A549 (cell line): ENCODE measurements around the gene FAM78A. TPM values are rescaled to one million over a fixed set of nuclear protein-coding genes. Genes with fewer than 3 reads are reported as not detected.

Experiments used
- ATAC-seq, 2 experiments: fragments of 200-7000 bp in 1 of 2; fragments of >200 bp in 1 of 2; cut with Nextera tagmentation in 1 of 2; cut with Tn5 transposase in 1 of 2; 3 replicates each; pipeline versions ENCODE4 v1.8.0 to v1.9.1; 2018 to 2020; ENCODE audit warnings: mild to moderate bottlenecking in 1 of 2, moderate library complexity in 1 of 2
- CTCF ChIA-PET: fragments of 300-600 bp; sonication (Branson Sonifier 250); formaldehyde crosslinking; extraction: SDS; loops from one replicate; lab custom pipeline; 2021; ENCODE audit warnings: antibody characterized with exemption, inconsistent platforms; lab: Yijun Ruan, JAX
- POLR2A ChIA-PET: fragments of 350-600 bp; formaldehyde crosslinking; extraction: SDS; loops from one replicate; lab custom pipeline; 2021; ENCODE audit warnings: antibody characterized with exemption, inconsistent platforms; lab: Yijun Ruan, JAX
- DNase-seq, 2 experiments: peaks; one replicate each; pipeline versions ENCODE4 v3.0.0 to v3.0.0-alpha.2; 2011 to 2016; ENCODE audit warnings: low read depth in 1 of 2, low spot score in 1 of 2
- FAIRE-seq: peaks from 2 replicates; lab custom pipeline; 2011; peaks lifted over from hg19 to GRCh38; lab: Jason Lieb, UNC
- H3K27ac ChIP-seq, 2 experiments: fragments of >200 bp; sonication (Bioruptor Twin); formaldehyde crosslinking; 3 replicates each; pipeline ENCODE4 v1.5.1; 2016 to 2017
- H3K4me1 ChIP-seq: fragments of >200 bp; sonication (Bioruptor Twin); formaldehyde crosslinking; 3 replicates; pipeline ENCODE4 v1.6.1; 2016
- H3K4me2 ChIP-seq: fragments of >200 bp; sonication (Bioruptor Twin); formaldehyde crosslinking; 3 replicates; pipeline ENCODE4 v1.6.1; 2016
- H3K4me3 ChIP-seq: fragments of >200 bp; sonication (Bioruptor Twin); formaldehyde crosslinking; 3 replicates; pipeline ENCODE4 v1.5.1; 2016
- H3K9me3 ChIP-seq: fragments of >200 bp; sonication (Bioruptor Twin); formaldehyde crosslinking; 3 replicates; pipeline ENCODE4 v1.6.1; 2016
- ATOH8 ChIP-seq: fragments of 250-450 bp; sonication (Bioruptor Pico); IDR thresholded peaks from 2 replicates; pipeline ENCODE4 v1.5.0; 2020; ENCODE audit warnings: low read depth, mild to moderate bottlenecking, moderate library complexity
- BCL3 ChIP-seq: fragments of >200 bp; sonication (Bioruptor Twin); formaldehyde crosslinking; IDR thresholded peaks from 3 replicates; pipeline ENCODE4 v1.6.1; 2016
- CEBPB ChIP-seq, 2 experiments: fragments of >200 bp in 1 of 2; sonication (Bioruptor Twin) in 1 of 2; formaldehyde crosslinking in 1 of 2; IDR thresholded peaks; 2 replicates each; pipeline ENCODE4 v1.6.1; 2012 to 2016
- CHD4 ChIP-seq: fragments of 200-600 bp; sonication (generic); IDR thresholded peaks from 2 replicates; pipeline ENCODE4 v1.6.1; 2016; ENCODE audit warnings: antibody characterized with exemption, mild to moderate bottlenecking, borderline replicate concordance
- E2F6 ChIP-seq: IDR thresholded peaks from 2 replicates; pipeline ENCODE4 v1.6.1; 2012; ENCODE audit warnings: low read depth, borderline replicate concordance
- EHF ChIP-seq: fragments of 250-450 bp; sonication (Bioruptor Pico); IDR thresholded peaks from 2 replicates; pipeline ENCODE4 v1.5.0; 2020; ENCODE audit warnings: mild to moderate bottlenecking
- ESRRA ChIP-seq: fragments of 150-350 bp; IDR thresholded peaks from 2 replicates; pipeline ENCODE4 v1.6.1; 2014; ENCODE audit warnings: mild to moderate bottlenecking, low read length, borderline replicate concordance
- FOSL2 ChIP-seq, 2 experiments: fragments of 450-650 bp in 1 of 2; fragments of >200 bp in 1 of 2; sonication (Bioruptor Twin) in 1 of 2; formaldehyde crosslinking; IDR thresholded peaks; 2 replicates each; pipeline versions ENCODE4 v1.5.0 to v1.6.1; 2016 to 2020; ENCODE audit warnings: mild to moderate bottlenecking in 1 of 2, moderate library complexity in 1 of 2
- FOXS1 ChIP-seq: fragments of 250-450 bp; sonication (Bioruptor Pico); IDR thresholded peaks from 2 replicates; pipeline ENCODE4 v1.5.0; 2020; ENCODE audit warnings: mild to moderate bottlenecking, moderate library complexity
- GATA3 ChIP-seq: IDR thresholded peaks from 2 replicates; pipeline ENCODE4 v1.6.1; 2012; ENCODE audit warnings: borderline replicate concordance
- HDAC2 ChIP-seq: fragments of 200-600 bp; sonication (generic); IDR thresholded peaks from 2 replicates; pipeline ENCODE4 v1.6.1; 2016
- HOXA7 ChIP-seq: fragments of 250-450 bp; sonication (Bioruptor Pico); IDR thresholded peaks from 2 replicates; pipeline ENCODE4 v1.5.0; 2020; ENCODE audit warnings: mild to moderate bottlenecking, moderate library complexity
- HOXB13 ChIP-seq: fragments of 250-450 bp; sonication (Bioruptor Pico); IDR thresholded peaks from 2 replicates; pipeline ENCODE4 v1.5.0; 2020; ENCODE audit warnings: low read depth, mild to moderate bottlenecking, moderate library complexity
- KDM5A ChIP-seq: fragments of 200-600 bp; sonication (generic); IDR thresholded peaks from 2 replicates; pipeline ENCODE4 v1.6.1; 2016; ENCODE audit warnings: antibody characterized with exemption, mild to moderate bottlenecking
- NFE2L2 ChIP-seq: fragments of 150-350 bp; conservative IDR thresholded peaks from 2 replicates; pipeline ENCODE4 v1.6.1; 2014; ENCODE audit warnings: low read length
- NPAS2 ChIP-seq: fragments of 250-450 bp; sonication (Bioruptor Pico); IDR thresholded peaks from 2 replicates; pipeline ENCODE4 v1.8.0; 2022; ENCODE audit warnings: mild to moderate bottlenecking, moderate library complexity, borderline replicate concordance
- PBX3 ChIP-seq: IDR thresholded peaks from 2 replicates; pipeline ENCODE4 v1.6.1; 2012
- PHF8 ChIP-seq: fragments of 200-600 bp; sonication (generic); IDR thresholded peaks from 2 replicates; pipeline ENCODE4 v1.6.1; 2016; ENCODE audit warnings: low read depth, mild to moderate bottlenecking, antibody characterized with exemption, moderate library complexity, borderline replicate concordance
- POLR2AphosphoS2 ChIP-seq: conservative IDR thresholded peaks from 2 replicates; pipeline ENCODE4 v1.6.1; 2012; ENCODE audit warnings: low read length, improper control_type of control experiment, inconsistent platforms
- RNF2 ChIP-seq: fragments of 200-600 bp; sonication (generic); IDR thresholded peaks from 2 replicates; pipeline ENCODE4 v1.6.1; 2016; ENCODE audit warnings: low read depth, mild to moderate bottlenecking, antibody characterized with exemption, moderate library complexity, borderline replicate concordance
- SMC3 ChIP-seq: fragments of >200 bp; sonication (Bioruptor Twin); formaldehyde crosslinking; IDR thresholded peaks from 3 replicates; pipeline ENCODE4 v1.6.1; 2018; ENCODE audit warnings: inconsistent platforms
- SREBF2 ChIP-seq: fragments of 450-650 bp; IDR thresholded peaks from 2 replicates; pipeline ENCODE4 v1.6.1; 2014; ENCODE audit warnings: mild to moderate bottlenecking, moderate library complexity
- TFCP2L1 ChIP-seq: fragments of 250-450 bp; sonication (Bioruptor Pico); IDR thresholded peaks from 2 replicates; pipeline ENCODE4 v1.5.0; 2021; ENCODE audit warnings: mild to moderate bottlenecking
- TP53 ChIP-seq: fragments of 250-450 bp; sonication (Bioruptor Pico); IDR thresholded peaks from 2 replicates; pipeline ENCODE4 v1.5.0; 2021; ENCODE audit warnings: mild to moderate bottlenecking, moderate library complexity
- USF2 ChIP-seq: fragments of 450-650 bp; IDR thresholded peaks from 2 replicates; pipeline ENCODE4 v1.6.1; 2014; ENCODE audit warnings: antibody characterized with exemption
- ZC3H11A ChIP-seq: fragments of 450-650 bp; IDR thresholded peaks from 2 replicates; pipeline ENCODE4 v1.6.1; 2014; ENCODE audit warnings: antibody characterized with exemption, mild to moderate bottlenecking
- WGBS: methylation state at CpG from one replicate; pipeline ENCODE4 v1.1.6; 2017; ENCODE audit errors: missing lambda C conversion rate; 5-methylcytosine and 5-hydroxymethylcytosine counted together
- polyA plus RNA-seq, 4 experiments: library from polyadenylated mRNA; depleted of rRNA in 3 of 4; stranded (reverse); fragments of >200 nt; fragmentation: RNase III in 1 of 4; extraction: RNeasy Plus Mini Kit Qiagen cat#74134 plus additional on column Dnase treatment in 1 of 4; gene quantifications; 2 replicates in 3 of 4; 3 replicates in 1 of 4; pipeline ENCODE4 v1.2.3, GENCODE V29; 2011 to 2017

FAM78A gene
- polyA plus RNA-seq, 2 of the 4 experiments (the other 2 are of a cell fraction), result 0.44 to 0.50 TPM

- TF ChIP-seq GATA3, result no peak
- no peak for TF ChIP-seq SMC3
- no peak for TF ChIP-seq ATOH8 (CRISPR knock-in tag)
- TF ChIP-seq PBX3, result no peak
- TF ChIP-seq CEBPB (IDR thresholded peaks at IDR 0.05), result no peak
- no peak for TF ChIP-seq POLR2AphosphoS2
- TF ChIP-seq RNF2, result no peak
- TF ChIP-seq E2F6, result no peak
- TF ChIP-seq SREBF2, result no peak
- TF ChIP-seq HDAC2, result no peak
- no peak for TF ChIP-seq BCL3
- TF ChIP-seq ESRRA, result no peak
- TF ChIP-seq USF2, result no peak
- no peak for TF ChIP-seq KDM5A
- no peak for TF ChIP-seq PHF8
- TF ChIP-seq NPAS2 (CRISPR knock-in tag), result no peak
- TF ChIP-seq CHD4, result no peak
- Histone ChIP-seq H3K27ac (0 out of 6 replicates have a peak within 1 kb of the TSS, but pooled peaks of 1 of the 2 experiments have one; percentile 7), H3K4me2 (no peak within 1 kb of the TSS), H3K4me3 (no peak within 1 kb of the TSS), H3K9me3 (no peaks in the 10 kb centered on the region), H3K4me1 (no peaks in the 10 kb centered on the region)
- ATAC-seq (peak; percentile 47 to 86; a peak in 4 of 6 replicates), DNase-seq (no peak), FAIRE-seq (no peak)
- ChIA-PET POLR2A (no interaction called here), CTCF (interaction anchor here (1.4 to 2.1 kb wide), 3 partner anchors 9 to 60 kb away, joined by 5 to 6 read pairs (median 5); no protein-coding TSS in a partner anchor)
- 88% methylated on average over 20 of the region's 28 CpGs for WGBS
Observed at GRCh38 chr9:131289301-131290035, 13.2 kb upstream of the FAM78A start, which contains the start of gene PLPP7. TSS of gene PLPP7 (plus strand) at chr9:131289723. CDS start at chr9:131289998, 275 bp downstream.

DNA sequence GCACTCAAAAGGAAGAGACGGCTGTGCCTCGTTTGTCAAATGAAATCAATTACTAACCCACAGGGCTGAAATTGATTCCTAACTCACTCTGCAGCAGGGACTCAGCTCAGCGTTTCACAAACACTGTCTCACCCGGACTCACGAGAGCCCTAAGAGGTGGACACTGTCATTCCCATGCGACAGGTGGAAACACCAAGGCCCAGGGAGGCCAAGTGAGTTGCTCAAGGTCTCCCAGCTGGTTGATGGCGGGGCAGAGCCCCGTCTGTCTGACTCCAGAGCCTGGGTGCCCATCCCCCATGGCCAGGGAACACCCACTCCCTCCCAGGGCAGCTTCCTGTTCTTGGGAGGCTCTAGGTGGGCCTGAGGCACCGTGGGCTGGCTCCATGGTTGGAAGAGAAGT, 11.9 kb upstream of the FAM78A start:
- TF ChIP-seq EHF (CRISPR knock-in tag) (no peak), PBX3 (no peak), ZC3H11A (no peak), HOXA7 (CRISPR knock-in tag) (no peak), HOXB13 (CRISPR knock-in tag) (no peak), FOXS1 (no peak), NFE2L2 (no peak), ATOH8 (CRISPR knock-in tag) (no peak), RNF2 (no peak), TFCP2L1 (CRISPR knock-in tag) (no peak), TP53 (CRISPR knock-in tag) (no peak), FOSL2 (IDR thresholded peaks at IDR 0.05) (no peak), FOSL2 (CRISPR knock-in tag; IDR thresholded peaks at IDR 0.05) (no peak), BCL3 (no peak)
- FAIRE-seq (no peak), ATAC-seq (no peak), DNase-seq (no peak)
- H3K4me2 ChIP-seq, result no peak overlapping the region
- WGBS, result 71% methylated on average over 7 of the region's 9 CpGs
- no peaks in the 10 kb centered on the region for H3K4me1 ChIP-seq
- no peak overlapping the region for H3K27ac ChIP-seq
- CTCF ChIA-PET, result interaction anchor here (0.6 to 2.1 kb wide), 5 partner anchors 13 to 242 kb away, joined by 3 to 5 read pairs (median 3); no protein-coding TSS in a partner anchor
- H3K4me3 ChIP-seq, result no peak overlapping the region
- H3K9me3 ChIP-seq, result no peaks in the 10 kb centered on the region
- POLR2A ChIA-PET, result no interaction called here
